Heart right ventricle (tissue), 16 donors: Measurements from ENCODE around the gene TRMT1. TPM values are rescaled to one million over a fixed set of nuclear protein-coding genes. Genes with fewer than 3 reads are reported as not detected.

Experiments
- ATAC-seq, 8 donors: fragments of 200-7000 bp; cut with Tn5 transposase; one replicate each; pipeline ENCODE4 v1.9.1; 2020; ENCODE audit warnings: mild to moderate bottlenecking in 8 of 8, moderate library complexity in 8 of 8, moderate number of reproducible peaks in 1 of 8
- DNase-seq, 2 donors: peaks; one replicate each; pipeline ENCODE4 v3.0.0-alpha.2; 2020
- H3K27ac ChIP-seq, 10 donors: fragments of 200-600 bp; sonication (generic) in 2 of 10; one replicate each; pipeline versions ENCODE4 v1.5.0 to v1.8.0; 2020 to 2022; ENCODE audit warnings: mild to moderate bottlenecking in 3 of 10
- H3K27me3 ChIP-seq, 7 donors: fragments of 200-600 bp; one replicate each; pipeline ENCODE4 v1.8.0; 2021 to 2022; ENCODE audit warnings: mild to moderate bottlenecking in 2 of 7
- H3K36me3 ChIP-seq, 9 donors: fragments of 200-600 bp; sonication (generic) in 1 of 9; one replicate each; pipeline versions ENCODE4 v1.5.0 to v1.8.0; 2020 to 2022; ENCODE audit warnings: mild to moderate bottlenecking in 2 of 9
- H3K4me1 ChIP-seq, 9 donors: fragments of 200-600 bp; sonication (generic) in 1 of 9; one replicate each; pipeline versions ENCODE4 v1.5.0 to v1.8.0; 2020 to 2022; ENCODE audit warnings: mild to moderate bottlenecking in 4 of 9
- H3K4me3 ChIP-seq, 10 donors: fragments of 200-600 bp; sonication (generic) in 2 of 10; one replicate each; pipeline versions ENCODE4 v1.5.0 to v1.8.0; 2020 to 2022; ENCODE audit warnings: mild to moderate bottlenecking in 7 of 10, moderate library complexity in 2 of 10
- H3K9me3 ChIP-seq, 11 donors: fragments of 200-600 bp in 10 of 11; sonication (generic) in 2 of 11; one replicate each; pipeline versions ENCODE4 v1.5.0 to v1.8.0; 2013 to 2022; ENCODE audit warnings: mild to moderate bottlenecking in 2 of 11, control low read depth in 1 of 11, moderate library complexity in 1 of 11
- CTCF ChIP-seq, 9 donors: fragments of 200-600 bp; sonication (generic) in 2 of 9; IDR thresholded peaks; one replicate each; pipeline versions ENCODE4 v1.5.0 to v1.8.0; 2021 to 2022; ENCODE audit warnings: antibody characterized with exemption in 9 of 9, mild to moderate bottlenecking in 5 of 9, moderate library complexity in 1 of 9
- WGBS, 2 donors: extraction: QIAGEN DNeasy Blood & Tissue Kit; methylation state at CpG; one replicate each; pipeline ENCODE4 v1.1.7; 2013; ENCODE audit warnings: inconsistent platforms in 1 of 2; 5-methylcytosine and 5-hydroxymethylcytosine counted together
- intact Hi-C, 10 donors: fragments of 100-400 bp; cut with DNase I; formaldehyde crosslinking; loops; one replicate each; pipeline versions ENCODE4 v1.11.1 to v1.14.2; 2022
- polyA plus RNA-seq, 2 donors: library from polyadenylated mRNA; stranded (reverse); fragments of 200-250 nt; gene quantifications; one replicate each; pipeline ENCODE4 v1.2.3, GENCODE V29; 2013
- total RNA-seq, 10 donors: library from RNA; stranded (reverse); fragmentation: NEBNext Ultra II Directional in 3 of 10; extraction: Animal tissue kit (Norgen Biotek cat#: 25700) in 3 of 10; gene quantifications; one replicate each; pipeline versions ENCODE4 v1.2.1 to v1.2.4, GENCODE V29; 2021 to 2023
- donor health status: Arrhythmogenic right ventricular cardiomyopathy.
- donor health status: ischemic (EF 13 %, LVEDD 7.1; RV severe dilation, severe dysfunction).
- donor health status: healthy with polysubstance abuse.
- donor health status: DM: no; HTN: yes; CAD: no.
- donor health status: DM: no; HTN: no; CAD: no.
- donor health status: ischemic (EF 25% LVEDD 6.9; RV normal size, moderate dysfunction).
- donor health status: ischemic (EF 25% LVEDD 5.7; RV mildly dilated, moderate dysfunction).
- donor health status: healthy.
- donor health status: DM: yes; HTN: yes; CAD: no.
- donor health status: Ischemic cardiomyopathy.
- donor health status: ischemic (EF 35%, LVEDD 5.7; RV mildly dilated, moderate dysfunction).
- donor health status: nonischemic (EF 11% LVEDD 7.7; RV severe dilation, severe dysfunction).
- donor health status: DM: yes; HTN: yes; CAD: no.
- donor health status: PGD.
- donor health status: ischemic (EF 29% LVEDD 5.4; RV normal size, mild dysfunction).
- donor health status: nonischemic (EF 23%, LVEDD 6.1; RV moderate dilation, normal function).

Gene TRMT1
- total and polyA plus RNA-seq, 12 donors = 10.5 to 54.0 (median 14.8) TPM

GRCh38 chr19:13152356-13152973 lies 35.9 kb upstream of the TRMT1 start:
- DNase-seq (no peak), ATAC-seq (peak in 5 of 8 donors; percentile 0 to 3 (median 1))
- Histone ChIP-seq H3K27ac (peak overlapping the region; percentile 86 to 100 (median 98)), H3K4me1 (peaks cover 0 to 49% (median 39%) of the 10 kb centered on the region in 9 donors), H3K27me3 (no peaks in the 10 kb centered on the region), H3K9me3 (no peaks in the 10 kb centered on the region), H3K4me3 (peak overlapping the region; percentile 64 to 100 (median 88)), H3K36me3 (peaks cover 0 to 11% (median 0%) of the 10 kb centered on the region in 9 donors)
- TF ChIP-seq CTCF (IDR thresholded peaks at IDR 0.05) = no peak
- WGBS, 2 donors = 0 to 1% methylated on average over 25 of the region's 25 CpGs
- intact Hi-C loops = loop anchor here in 7 of 10 donors (2.0 to 10.0 kb wide), 10 partner anchors 14 to 695 kb away; partner anchors contain the start of genes LYL1 (in 4 of the 7), TRMT1 (in 3 of the 7), JUNB (in 2 of the 7) and NACC1 (in 2 of the 7)

GRCh38 chr19:13151605-13152355 lies 35.2 kb upstream of the TRMT1 start:
- H3K9me3 ChIP-seq = no peaks in the 10 kb centered on the region
- H3K4me3 ChIP-seq = peak overlapping the region; percentile 64 to 100 (median 92)
- peaks cover 0 to 11% (median 0%) of the 10 kb centered on the region in 9 donors for H3K36me3 ChIP-seq
- intact Hi-C loops = loop anchor here in 7 of 10 donors (1.0 to 10.0 kb wide), 14 partner anchors 15 to 696 kb away; partner anchors contain the start of genes LYL1 (in 7 of the 7), TRMT1 (in 4 of the 7), JUNB (in 2 of the 7) and NACC1 (in 2 of the 7)
- WGBS, 2 donors = 0 to 1% methylated on average over 69 to 71 of the region's 71 CpGs
- DNase-seq (peak; percentile 97 to 98), ATAC-seq (peak; percentile 67 to 82 (median 72))
- no peaks in the 10 kb centered on the region for H3K27me3 ChIP-seq
- peak in 2 of 9 donors; percentile 6 to 24 for TF ChIP-seq CTCF (IDR thresholded peaks at IDR 0.05)
- H3K4me1 ChIP-seq = peaks cover 0 to 47% (median 38%) of the 10 kb centered on the region in 9 donors
- peak overlapping the region; percentile 91 to 100 (median 98) for H3K27ac ChIP-seq

GRCh38 chr19:13150931-13151604 lies 34.5 kb upstream of the TRMT1 start:
- H3K4me1 ChIP-seq = peaks cover 0 to 40% (median 31%) of the 10 kb centered on the region in 9 donors

More at GRCh38 chr19:13150931-13151604, 34.5 kb upstream of the TRMT1 start:
- peak in 3 of 8 donors; percentile 0 for ATAC-seq
- Histone ChIP-seq H3K27ac (peak overlapping the region; percentile 91 to 100 (median 98)), H3K9me3 (no peaks in the 10 kb centered on the region), H3K27me3 (no peaks in the 10 kb centered on the region), H3K36me3 (peaks cover 0 to 17% (median 0%) of the 10 kb centered on the region in 9 donors), H3K4me3 (peak overlapping the region; percentile 64 to 100 (median 92))
- DNase-seq = peak in 1 of 2 donors; percentile 53
- intact Hi-C loops = loop anchor here in 7 of 10 donors (1.0 to 10.0 kb wide), 14 partner anchors 34 to 696 kb away; partner anchors contain the start of genes LYL1 (in 7 of the 7), TRMT1 (in 4 of the 7), JUNB (in 2 of the 7) and NACC1 (in 2 of the 7)
- no peak for TF ChIP-seq CTCF (IDR thresholded peaks at IDR 0.05)
- WGBS, 2 donors = 0% methylated on average over 33 to 34 of the region's 34 CpGs
